ENCODE data around the gene ZNF487. TPM values are rescaled to one million over a fixed set of nuclear protein-coding genes. Genes with fewer than 3 reads are reported as not detected.

ZNF487 gene
- polyA plus RNA-seq, 2 of the 4 experiments (the other 2 are of a cell fraction), result 4.3 to 7.2 TPM

- no peak for TF ChIP-seq ESRRA (IDR thresholded peaks at IDR 0.05; ENCODE audit: borderline replicate concordance, low read length)
- no peak for TF ChIP-seq ZFP36 (IDR thresholded peaks at IDR 0.05; ENCODE audit: borderline replicate concordance, partially characterized antibody)
- TF ChIP-seq SMC3 (IDR thresholded peaks at IDR 0.05), result no peak
- no peak for TF ChIP-seq ZC3H11A (IDR thresholded peaks at IDR 0.05)
Measured at GRCh38 chr10:43471146-43471545, 34.2 kb downstream of the ZNF487 start (continued).

GRCh38 chr10:43471935-43472720 lies 35.2 kb downstream of the ZNF487 start:
- ATAC-seq (no peak; a peak in 1 of 6 replicates), DNase-seq (ENCODE audit: low read depth in 1 of 2, low spot score in 1 of 2) (no peak), FAIRE-seq (no peak)
- TF ChIP-seq ZFP36 (IDR thresholded peaks at IDR 0.05; ENCODE audit: borderline replicate concordance, partially characterized antibody), result no peak
- TF ChIP-seq E2F6 (IDR thresholded peaks at IDR 0.05; ENCODE audit: borderline replicate concordance, low read depth), result no peak
- no peak for TF ChIP-seq USF2 (IDR thresholded peaks at IDR 0.05)
- TF ChIP-seq EP300 (IDR thresholded peaks at IDR 0.05), result no peak
- no peak for TF ChIP-seq ELK1 (IDR thresholded peaks at IDR 0.05; ENCODE audit: low read depth, low read length)
- TF ChIP-seq RAD21 (conservative IDR thresholded peaks at IDR 0.05 in 1 of 2, IDR thresholded peaks at IDR 0.05 in 1 of 2), result no peak
- no peak for TF ChIP-seq MYC (IDR thresholded peaks at IDR 0.05; ENCODE audit: borderline replicate concordance, low read length)
- no peak for TF ChIP-seq SMC3 (IDR thresholded peaks at IDR 0.05)
- TF ChIP-seq ESRRA (IDR thresholded peaks at IDR 0.05; ENCODE audit: borderline replicate concordance, low read length), result no peak
- no peak for TF ChIP-seq BHLHE40 (IDR thresholded peaks at IDR 0.05; ENCODE audit: low read depth, low read length)
- no peak for TF ChIP-seq POLR2A (IDR thresholded peaks at IDR 0.05; ENCODE audit: low read length)
- no peak for TF ChIP-seq EHMT2 (IDR thresholded peaks at IDR 0.05; ENCODE audit: low read depth)
- TF ChIP-seq CHD4 (IDR thresholded peaks at IDR 0.05; ENCODE audit: borderline replicate concordance), result no peak
- TF ChIP-seq TP53 (CRISPR knock-in tag; IDR thresholded peaks at IDR 0.05), result no peak
- no peak for TF ChIP-seq HOXB5 (CRISPR knock-in tag; IDR thresholded peaks at IDR 0.05)
- H3K4me2 ChIP-seq, result no peak overlapping the region
- CTCF ChIA-PET, result interaction anchor here (1.6 to 3.1 kb wide), 2 partner anchors 10 to 179 kb away, joined by 3 to 9 read pairs; no protein-coding TSS in a partner anchor
- H3K27ac ChIP-seq, result no peak overlapping the region
- H3K9me3 ChIP-seq, result peaks cover 2% of the 10 kb centered on the region; the same call in 1 of the 3 replicates
- POLR2A ChIA-PET, result no interaction called here
- WGBS (ENCODE audit: missing lambda C conversion rate), result 40% methylated on average over 3 of the region's 3 CpGs
- no peaks in the 10 kb centered on the region for H3K4me1 ChIP-seq
- H3K4me3 ChIP-seq, result no peak overlapping the region

GRCh38 chr10:43479275-43479674 lies 42.4 kb downstream of the ZNF487 start:
- ChIA-PET CTCF (no interaction called here), POLR2A (interaction anchor here (0.6 kb wide), 1 partner anchor 15 kb away, joined by 9 read pairs; no protein-coding TSS in a partner anchor)
- H3K4me2 ChIP-seq, result no peak overlapping the region
- no peak for ATAC-seq
- DNase-seq (ENCODE audit: low read depth in 1 of 2, low spot score in 1 of 2), result no peak
- H3K4me3 ChIP-seq, result no peak overlapping the region
- TF ChIP-seq CEBPB (IDR thresholded peaks at IDR 0.05) (no peak), MAX (IDR thresholded peaks at IDR 0.05) (no peak), KDM1A (IDR thresholded peaks at IDR 0.05; ENCODE audit: low read depth) (no peak), CBX2 (IDR thresholded peaks at IDR 0.05; ENCODE audit: borderline replicate concordance, low read depth) (no peak), POLR2A (IDR thresholded peaks at IDR 0.05; ENCODE audit: low read length) (no peak), CBX8 (IDR thresholded peaks at IDR 0.05) (no peak), EHF (CRISPR knock-in tag; IDR thresholded peaks at IDR 0.05) (no peak), E2F6 (IDR thresholded peaks at IDR 0.05; ENCODE audit: borderline replicate concordance, low read depth) (no peak)
- H3K4me1 ChIP-seq, result no peaks in the 10 kb centered on the region
- no peak overlapping the region for H3K27ac ChIP-seq
- FAIRE-seq, result no peak
- H3K9me3 ChIP-seq, result peaks cover 51% of the 10 kb centered on the region

Measured in A549 (cell line).